ENCODE results near the gene KANK4.

- no peak for TF ChIP-seq CTCF (IDR thresholded peaks at IDR 0.05)
- no peak for TF ChIP-seq POLR2A (IDR thresholded peaks at IDR 0.05)
These were observed 14.3 kb downstream of the KANK4 start for GRCh38 chr1:62304975-62305374.
